Endothelial cell of umbilical vein (primary cell): Measurements from ENCODE around the gene ABHD5.

ENCODE experiments used
- CTCF ChIP-seq, 2 donors: IDR thresholded peaks; 1 replicate in 1 of 2; 2 replicates in 1 of 2; pipeline ENCODE4 v1.5.1; 2011; ENCODE audit warnings: low read length in 2 of 2, mild to moderate bottlenecking in 2 of 2, moderate library complexity in 2 of 2, control low read depth in 1 of 2, inconsistent platforms in 1 of 2, low read depth in 1 of 2; ENCODE audit not compliant: insufficient read depth in 1 of 2; ENCODE audit errors: extremely low read depth in 1 of 2
- EZH2 ChIP-seq: IDR thresholded peaks from 2 replicates; pipeline ENCODE4 v1.6.1; 2012; ENCODE audit warnings: borderline replicate concordance, low read depth, mild to moderate bottlenecking, moderate library complexity, low read length, inconsistent platforms; ENCODE audit not compliant: severe bottlenecking
- FOS ChIP-seq: IDR thresholded peaks from 2 replicates; pipeline ENCODE4 v1.6.1; 2011; ENCODE audit warnings: mild to moderate bottlenecking, low read length, moderate library complexity, borderline replicate concordance; ENCODE audit not compliant: insufficient read depth
- JUN ChIP-seq: IDR thresholded peaks from 2 replicates; pipeline ENCODE4 v1.6.1; 2011; ENCODE audit warnings: borderline replicate concordance, low read depth; ENCODE audit not compliant: insufficient read length, insufficient read depth
- MYC ChIP-seq: IDR thresholded peaks from one replicate; pipeline ENCODE4 v1.6.1; 2011; ENCODE audit warnings: mild to moderate bottlenecking, low read depth, low read length
- POLR2A ChIP-seq: IDR thresholded peaks from 2 replicates; pipeline ENCODE4 v1.6.1; 2012; ENCODE audit warnings: low read depth, mild to moderate bottlenecking, control low read depth, low read length
- POLR2AphosphoS5 ChIP-seq: IDR thresholded peaks from 2 replicates; pipeline ENCODE4 v1.6.1; 2012; ENCODE audit warnings: low read depth, mild to moderate bottlenecking, control low read depth, low read length, moderate library complexity; ENCODE audit not compliant: insufficient read depth
- TF ChIP-seq, protein P1 (sequence below): IDR thresholded peaks from 2 replicates; pipeline ENCODE4 v1.6.1; 2011; ENCODE audit not compliant: insufficient read depth, insufficient read length

DNA sequence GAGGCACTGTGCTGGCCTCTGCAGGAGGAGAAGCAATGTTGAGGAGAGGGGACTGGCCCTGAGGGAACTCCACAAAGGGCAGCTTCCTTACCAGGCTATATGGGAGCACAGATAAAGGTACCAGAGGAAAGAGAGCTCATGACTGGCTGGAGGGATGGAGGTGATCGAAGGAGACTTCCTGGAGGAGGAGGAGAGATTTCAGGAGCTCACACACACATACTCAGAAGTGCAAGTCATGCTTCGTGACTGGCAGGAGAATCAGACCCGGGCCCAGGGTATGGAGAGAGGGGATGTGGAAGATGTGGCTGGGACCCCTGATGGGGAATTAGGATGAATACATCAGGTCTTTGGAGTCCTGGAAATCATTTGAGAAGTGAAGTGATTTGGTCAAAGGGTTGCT lies 85.4 kb downstream of the ABHD5 start:
- TF ChIP-seq CTCF (IDR thresholded peaks at IDR 0.05; ENCODE audit: extremely low read depth in 1 of 2, insufficient read depth in 1 of 2, low read depth in 1 of 2, low read length in 2 of 2) (no peak), POLR2A (no peak), MYC (no peak), EZH2 (no peak), POLR2AphosphoS5 (no peak), JUN (no peak), FOS (no peak)
- TF ChIP-seq, protein P1, sequence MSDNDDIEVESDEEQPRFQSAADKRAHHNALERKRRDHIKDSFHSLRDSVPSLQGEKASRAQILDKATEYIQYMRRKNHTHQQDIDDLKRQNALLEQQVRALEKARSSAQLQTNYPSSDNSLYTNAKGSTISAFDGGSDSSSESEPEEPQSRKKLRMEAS: no peak
